H54 (cell line): ENCODE data around the gene MDH1.

ENCODE experiments used
- DNase-seq: peaks from one replicate; pipeline ENCODE4 v3.0.0; 2011; ENCODE audit warnings: low spot score, mixed read lengths; ENCODE audit not compliant: insufficient read length
- FAIRE-seq: peaks from 3 replicates; lab custom pipeline; 2011; peaks lifted over from hg19 to GRCh38; lab: Jason Lieb, UNC
- POLR2A ChIP-seq: IDR thresholded peaks from 2 replicates; pipeline ENCODE4 v1.6.1; 2011; ENCODE audit warnings: low read depth, mild to moderate bottlenecking, low read length

The MDH1 gene

DNA sequence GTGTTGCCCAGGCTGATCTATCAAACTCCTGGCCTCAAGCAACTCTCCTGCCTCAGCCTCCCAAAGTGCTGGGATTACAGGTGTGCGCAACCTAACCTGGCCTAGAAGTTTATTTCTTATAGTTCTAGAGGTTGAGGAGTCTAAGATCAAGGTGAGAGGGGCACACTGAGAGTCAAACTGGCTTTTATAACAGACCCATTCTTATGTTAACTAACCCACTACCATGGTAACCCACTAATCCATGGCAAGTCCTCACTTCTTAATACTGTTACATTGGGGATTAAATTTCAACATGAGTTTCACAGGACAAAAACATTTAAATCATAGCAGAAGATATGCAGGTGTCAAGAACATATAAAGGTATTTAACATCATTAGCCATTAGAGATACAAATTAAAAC lies 50.6 kb downstream of the MDH1 start:
- no peak for TF ChIP-seq POLR2A
- FAIRE-seq (no peak), DNase-seq (no peak)

DNA sequence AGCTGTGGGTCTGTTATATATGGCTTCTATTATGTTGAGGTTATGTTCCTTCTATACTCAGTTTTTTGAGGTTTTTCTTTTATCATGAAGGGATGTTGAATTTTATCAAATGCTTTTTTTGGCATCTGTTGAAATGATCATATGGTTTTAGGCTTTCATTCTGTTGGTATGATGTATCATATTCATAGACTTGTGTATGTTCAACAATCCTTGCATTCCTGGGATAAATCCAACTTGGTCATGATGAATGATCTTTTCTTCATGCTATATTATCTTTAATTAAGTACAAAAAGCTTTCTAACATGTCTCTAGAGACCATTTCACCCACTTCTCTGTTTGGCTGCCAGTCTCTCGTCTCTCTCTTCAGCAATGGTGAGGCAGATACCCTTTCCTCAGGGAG lies 54.2 kb downstream of the MDH1 start:
- TF ChIP-seq POLR2A: no peak
- FAIRE-seq: no peak
- no peak for DNase-seq

DNA sequence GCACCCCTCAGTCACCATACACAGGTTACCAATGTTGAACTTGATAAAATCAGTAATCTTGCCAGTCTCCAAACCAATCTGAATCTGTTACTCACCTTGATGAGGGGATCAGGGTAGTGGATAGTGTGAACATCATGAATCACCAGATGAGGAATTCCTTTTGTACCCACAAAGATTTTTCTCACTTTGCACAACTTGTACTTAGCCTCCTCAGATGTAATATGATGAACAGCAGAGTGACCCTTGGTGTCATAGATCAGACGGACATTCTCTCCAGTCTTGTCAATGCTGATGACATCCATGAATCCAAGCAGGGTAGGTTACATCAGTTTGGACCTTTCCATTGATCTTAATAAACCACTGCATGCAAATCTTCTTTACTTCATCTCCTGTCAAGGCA lies 54.7 kb downstream of the MDH1 start:
- no peak for FAIRE-seq
- DNase-seq: no peak
- TF ChIP-seq POLR2A: no peak

DNA sequence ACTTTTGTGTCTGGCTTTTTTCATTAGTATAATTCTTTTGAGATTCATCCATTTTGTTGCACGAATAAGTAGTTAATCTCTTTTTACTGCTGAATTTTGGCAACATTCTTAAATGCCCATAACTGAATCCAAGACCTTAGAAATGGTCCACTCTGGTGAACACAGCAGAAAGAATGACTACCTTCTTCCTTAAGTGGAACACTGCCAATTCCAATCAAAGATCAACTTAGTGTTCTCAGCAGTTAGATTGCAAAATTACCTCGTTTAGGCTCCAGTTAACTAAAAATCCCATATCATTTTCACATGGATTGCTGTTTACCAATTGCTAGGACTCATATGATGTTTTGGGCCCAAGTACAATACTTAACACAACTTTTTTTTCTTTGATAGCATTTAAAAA lies 59.9 kb downstream of the MDH1 start:
- DNase-seq (no peak), FAIRE-seq (no peak)
- no peak for TF ChIP-seq POLR2A

DNA sequence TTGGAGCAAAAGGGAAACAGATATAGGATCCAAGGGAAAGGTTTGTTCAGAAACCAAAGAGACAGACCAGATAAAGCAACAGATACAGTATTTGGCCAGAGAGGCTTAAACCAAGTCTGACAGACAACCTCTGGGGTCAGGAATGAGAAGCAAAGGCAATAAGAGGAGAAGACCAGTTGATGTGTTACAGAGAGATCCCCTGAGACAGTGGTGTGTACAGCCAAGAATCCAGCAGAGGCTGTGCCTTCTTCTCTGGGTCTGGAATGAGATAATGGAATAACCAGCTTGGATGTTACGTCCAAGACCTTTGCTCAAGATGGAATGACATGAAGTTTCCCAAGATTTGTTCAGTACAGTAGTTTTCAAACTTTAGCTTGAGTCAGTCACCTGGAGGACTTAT lies 61.1 kb downstream of the MDH1 start:
- TF ChIP-seq POLR2A: no peak
- no peak for DNase-seq
- no peak for FAIRE-seq

DNA sequence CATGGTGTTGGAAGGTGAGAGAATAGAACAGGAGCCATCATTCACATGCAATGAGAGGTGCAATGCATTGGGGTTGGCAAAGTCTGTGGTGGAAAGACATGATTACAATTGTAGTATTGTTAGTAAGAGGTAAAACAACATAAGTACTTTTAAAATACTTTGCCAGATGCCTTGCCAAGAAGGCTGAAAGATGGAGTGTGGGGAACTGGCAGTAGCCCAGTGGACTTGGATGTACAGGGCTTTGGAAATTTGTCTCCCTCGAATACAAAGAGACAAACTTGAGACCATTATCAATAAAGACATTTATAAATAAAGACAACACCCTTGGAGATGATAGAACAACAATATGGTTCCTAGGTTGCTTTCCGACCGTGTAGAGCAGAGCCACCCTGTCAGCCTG lies 62.0 kb downstream of the MDH1 start:
- FAIRE-seq (no peak), DNase-seq (no peak)
- no peak for TF ChIP-seq POLR2A

DNA sequence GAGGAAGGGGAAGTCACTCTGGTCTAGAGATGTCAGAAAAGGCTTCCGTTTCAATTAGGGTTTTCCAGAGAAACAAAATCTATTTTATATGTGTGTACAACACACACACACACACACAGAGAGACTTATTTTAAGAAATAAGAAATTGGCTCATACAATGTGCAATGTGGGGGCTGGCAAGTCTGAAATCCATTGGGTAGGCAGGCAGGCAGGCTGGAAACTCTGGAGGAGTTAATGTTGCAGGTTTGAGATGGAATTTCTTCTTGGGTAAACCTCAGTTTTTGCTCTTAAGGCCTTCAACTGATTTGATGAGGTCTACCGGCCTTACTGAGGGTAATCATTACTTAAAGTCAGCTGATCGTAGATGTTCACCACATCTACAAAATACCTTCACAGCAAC lies 62.6 kb downstream of the MDH1 start:
- DNase-seq (no peak), FAIRE-seq (no peak)
- no peak for TF ChIP-seq POLR2A

DNA sequence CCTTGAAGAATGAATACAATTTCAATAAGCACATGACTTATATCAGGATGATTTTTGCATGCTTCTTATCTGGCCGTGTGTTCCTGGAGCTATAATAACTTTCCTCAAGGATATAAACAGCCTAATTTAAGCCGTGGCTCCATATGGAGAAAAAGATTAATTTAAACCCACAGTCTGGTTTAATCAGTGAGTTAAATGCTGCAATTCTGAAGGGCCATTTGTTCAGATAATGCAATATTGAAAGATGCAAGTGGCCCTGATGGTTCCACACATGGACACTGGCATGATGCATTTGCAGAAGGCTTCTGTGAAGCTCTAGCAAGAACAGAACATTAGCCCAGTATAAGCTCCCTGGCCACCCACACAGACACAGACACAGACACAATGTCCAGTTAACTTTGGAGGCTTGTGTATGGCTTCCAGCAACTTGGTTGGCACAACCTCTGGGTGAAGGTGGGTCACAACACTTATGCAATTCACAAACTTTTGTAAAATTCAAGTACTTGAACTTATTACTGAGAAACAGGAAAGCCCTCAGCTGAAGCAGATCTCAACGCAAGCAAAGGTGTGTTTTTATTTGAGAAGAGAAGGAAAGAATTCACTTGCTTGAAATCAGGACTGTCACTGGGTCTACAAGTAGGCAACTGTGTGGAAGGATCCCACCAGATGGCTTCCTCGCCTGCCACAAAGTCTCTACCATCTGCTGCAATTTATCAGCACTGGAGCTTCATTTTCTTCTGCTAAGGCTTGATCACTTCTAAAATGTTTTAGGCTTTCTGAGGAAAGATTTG lies 63.3 kb downstream of the MDH1 start:
- TF ChIP-seq POLR2A: no peak
- DNase-seq (no peak), FAIRE-seq (no peak)

DNA sequence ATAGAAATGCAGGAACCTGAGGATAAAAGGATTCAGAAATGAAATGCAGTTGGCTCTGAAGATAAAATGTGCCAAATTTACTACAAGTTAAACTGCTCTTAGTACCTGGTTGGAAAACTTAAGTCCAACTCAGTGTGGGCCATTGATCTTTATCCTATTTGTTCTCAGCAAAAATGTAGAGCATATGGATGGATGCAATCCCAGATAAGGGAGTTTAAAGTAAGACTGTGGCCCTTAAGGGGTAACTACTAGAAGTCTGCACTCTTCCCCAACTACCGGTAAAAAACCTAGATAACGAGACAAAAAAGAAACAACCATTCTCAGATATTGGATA lies 63.9 kb downstream of the MDH1 start:
- no peak for FAIRE-seq
- no peak for TF ChIP-seq POLR2A

DNA sequence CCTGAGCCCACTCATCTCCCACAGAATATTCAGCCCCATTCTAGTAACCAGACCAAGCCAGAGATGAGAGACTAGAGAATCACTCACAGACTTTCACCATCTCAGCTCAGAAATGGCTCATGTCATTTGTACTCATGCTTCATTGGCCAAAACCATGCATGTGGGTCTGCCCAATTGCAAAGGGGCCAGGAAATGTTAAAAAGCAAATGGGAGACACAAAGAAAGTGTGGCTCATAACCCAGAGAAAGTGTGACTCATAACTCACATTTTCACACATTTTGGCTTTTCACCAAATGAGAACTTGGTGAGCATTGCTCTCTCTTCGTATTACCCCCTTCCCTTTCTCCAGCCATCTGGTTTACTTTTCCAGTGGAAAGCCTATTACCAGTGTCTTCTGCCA lies 66.2 kb downstream of the MDH1 start:
- DNase-seq (no peak), FAIRE-seq (no peak)
- no peak for TF ChIP-seq POLR2A

More for the DNA sequence above, 63.9 kb downstream of the MDH1 start:
- DNase-seq: no peak
